Choroid plexus epithelial cell (primary cell): Measurements from ENCODE around the gene CTNNA2.
"Not testable (repeated sequence)": the region's sequence is repeated elsewhere in the genome, so short reads cannot be mapped to it uniquely, and the experiment has no call there.

ENCODE experiments used
- DNase-seq: peaks from one replicate; pipeline ENCODE4 v3.0.0-alpha.2; 2010; ENCODE audit warnings: low read depth
- H3K4me3 ChIP-seq: 2 replicates; pipeline ENCODE4 v1.5.1; 2011; ENCODE audit warnings: low read depth, mild to moderate bottlenecking, control low read depth, low read length, moderate library complexity
- TF ChIP-seq, protein P1 (sequence below): conservative IDR thresholded peaks from 2 replicates; pipeline ENCODE4 v1.5.1; 2011; ENCODE audit warnings: low read depth, mild to moderate bottlenecking, control low read depth, inconsistent platforms, low read length, moderate library complexity

Gene CTNNA2

DNA sequence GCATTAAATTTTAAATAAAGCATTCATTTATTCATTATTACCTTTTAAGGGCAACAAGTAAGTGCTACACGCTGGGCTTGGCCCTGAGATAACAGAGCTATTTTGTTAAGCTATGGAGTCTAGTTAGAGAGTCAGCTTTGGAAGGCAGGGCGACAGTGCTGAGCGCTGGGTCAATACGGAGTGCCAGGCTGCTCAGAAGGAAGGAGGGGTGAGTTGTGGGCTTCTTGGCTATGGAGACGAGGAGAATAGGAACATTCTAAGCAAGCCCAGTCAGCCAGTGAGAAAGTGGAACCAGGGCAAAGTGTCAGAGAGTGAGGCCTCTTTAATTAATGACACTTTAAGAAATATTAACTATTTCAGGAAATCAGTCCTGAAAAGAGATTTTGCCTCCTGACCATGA, 503.3 kb downstream of the CTNNA2 start:
- H3K4me3 ChIP-seq = no peak overlapping the region
- no peak for DNase-seq
- TF ChIP-seq, protein P1, sequence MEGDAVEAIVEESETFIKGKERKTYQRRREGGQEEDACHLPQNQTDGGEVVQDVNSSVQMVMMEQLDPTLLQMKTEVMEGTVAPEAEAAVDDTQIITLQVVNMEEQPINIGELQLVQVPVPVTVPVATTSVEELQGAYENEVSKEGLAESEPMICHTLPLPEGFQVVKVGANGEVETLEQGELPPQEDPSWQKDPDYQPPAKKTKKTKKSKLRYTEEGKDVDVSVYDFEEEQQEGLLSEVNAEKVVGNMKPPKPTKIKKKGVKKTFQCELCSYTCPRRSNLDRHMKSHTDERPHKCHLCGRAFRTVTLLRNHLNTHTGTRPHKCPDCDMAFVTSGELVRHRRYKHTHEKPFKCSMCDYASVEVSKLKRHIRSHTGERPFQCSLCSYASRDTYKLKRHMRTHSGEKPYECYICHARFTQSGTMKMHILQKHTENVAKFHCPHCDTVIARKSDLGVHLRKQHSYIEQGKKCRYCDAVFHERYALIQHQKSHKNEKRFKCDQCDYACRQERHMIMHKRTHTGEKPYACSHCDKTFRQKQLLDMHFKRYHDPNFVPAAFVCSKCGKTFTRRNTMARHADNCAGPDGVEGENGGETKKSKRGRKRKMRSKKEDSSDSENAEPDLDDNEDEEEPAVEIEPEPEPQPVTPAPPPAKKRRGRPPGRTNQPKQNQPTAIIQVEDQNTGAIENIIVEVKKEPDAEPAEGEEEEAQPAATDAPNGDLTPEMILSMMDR = no peak

DNA sequence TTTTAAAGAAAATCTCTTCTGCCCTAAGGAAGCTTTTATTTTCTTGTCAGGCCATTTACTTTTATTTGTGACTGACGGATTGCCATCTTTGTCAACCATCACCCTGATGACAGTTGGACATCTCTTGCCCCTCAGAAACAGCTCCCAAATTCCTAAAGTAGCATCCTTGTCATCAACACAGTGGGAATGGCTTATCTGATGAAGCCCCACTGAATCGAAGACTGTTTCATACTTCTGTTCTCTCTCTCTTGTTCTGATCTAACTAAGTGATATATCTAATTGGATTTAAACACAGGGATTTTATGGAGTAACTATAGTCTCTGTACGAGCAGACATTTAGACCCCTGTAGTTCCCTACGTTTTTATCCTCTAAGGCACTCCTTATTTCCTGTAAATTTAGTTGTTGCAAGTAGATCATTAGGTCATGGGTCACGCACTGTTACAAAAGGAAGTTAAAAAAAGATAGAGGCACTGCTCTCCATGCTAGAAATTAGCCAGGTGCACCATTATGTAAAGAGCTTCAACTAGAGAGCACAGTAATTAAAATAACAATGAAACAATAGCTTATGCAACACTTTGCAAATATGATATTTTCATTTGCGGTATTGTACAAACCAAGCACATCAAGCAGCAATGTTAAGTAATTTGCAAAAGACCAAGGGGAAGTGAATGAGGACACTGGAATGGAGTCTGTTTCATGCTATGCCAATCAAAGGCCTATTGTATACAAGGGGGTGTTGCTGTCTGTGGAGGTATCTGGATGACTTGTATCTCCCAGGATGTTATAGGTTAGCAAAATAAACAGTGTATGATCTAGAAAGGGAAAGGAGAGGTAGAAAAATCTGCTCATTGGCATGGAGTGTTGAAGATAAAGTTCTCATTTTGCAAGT, 507.0 kb downstream of the CTNNA2 start:
- TF ChIP-seq, protein P1 = no peak
- DNase-seq = no peak
- H3K4me3 ChIP-seq = no peak overlapping the region

DNA sequence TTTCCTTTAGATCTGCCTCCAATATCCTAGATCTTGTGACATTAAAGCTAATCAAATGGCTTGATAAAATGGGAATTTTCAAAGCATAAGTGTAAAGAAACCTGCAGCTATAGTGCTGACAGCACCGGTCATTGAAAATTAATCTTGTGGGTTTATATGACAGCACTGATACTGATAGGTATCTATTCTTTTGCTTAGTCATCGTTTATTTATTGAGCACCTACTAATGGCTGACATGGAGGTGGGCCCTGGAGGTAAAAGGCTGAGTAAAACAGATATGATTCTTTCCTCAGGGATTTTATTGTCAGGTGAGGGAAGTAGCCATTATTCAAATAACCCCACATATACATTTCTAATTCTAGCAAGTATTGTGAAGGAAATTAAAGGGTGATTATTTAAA, 509.2 kb downstream of the CTNNA2 start:
- TF ChIP-seq, protein P1 = no peak
- H3K4me3 ChIP-seq = no peak overlapping the region
- DNase-seq = no peak

DNA sequence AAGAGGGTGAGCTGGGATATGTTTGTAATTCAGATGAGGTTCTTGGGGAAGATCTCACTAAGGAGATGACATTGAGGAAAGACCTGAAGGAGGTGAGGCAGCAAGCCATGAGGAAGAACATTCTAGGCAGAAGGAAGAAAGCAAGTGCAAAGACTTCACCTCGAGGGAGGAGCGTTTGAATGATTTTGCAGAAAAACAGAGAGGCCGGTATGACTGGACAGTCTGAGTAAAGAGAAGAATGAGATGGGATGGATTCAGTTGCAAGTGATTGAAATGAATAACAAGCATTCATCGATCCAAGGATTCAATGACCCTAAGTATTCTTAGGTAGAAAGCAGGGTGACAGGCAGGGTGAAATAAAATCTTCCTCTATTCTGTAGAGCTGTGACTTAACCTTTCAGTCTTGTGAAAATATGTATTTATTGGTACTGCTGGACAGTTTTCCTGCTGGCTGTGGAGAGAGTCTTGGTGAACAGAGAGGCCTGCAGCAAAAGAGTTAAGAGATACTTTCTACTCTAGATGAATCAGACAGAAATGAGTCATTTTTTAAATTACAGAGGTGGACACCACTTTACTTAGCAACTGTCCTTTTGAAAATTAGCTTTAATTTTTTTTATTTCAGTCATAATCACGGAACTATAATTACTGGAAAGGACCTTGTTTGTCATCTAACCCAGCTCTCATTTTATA, 513.3 kb downstream of the CTNNA2 start:
- DNase-seq = no peak
- H3K4me3 ChIP-seq = no peak overlapping the region
- TF ChIP-seq, protein P1 = no peak

DNA sequence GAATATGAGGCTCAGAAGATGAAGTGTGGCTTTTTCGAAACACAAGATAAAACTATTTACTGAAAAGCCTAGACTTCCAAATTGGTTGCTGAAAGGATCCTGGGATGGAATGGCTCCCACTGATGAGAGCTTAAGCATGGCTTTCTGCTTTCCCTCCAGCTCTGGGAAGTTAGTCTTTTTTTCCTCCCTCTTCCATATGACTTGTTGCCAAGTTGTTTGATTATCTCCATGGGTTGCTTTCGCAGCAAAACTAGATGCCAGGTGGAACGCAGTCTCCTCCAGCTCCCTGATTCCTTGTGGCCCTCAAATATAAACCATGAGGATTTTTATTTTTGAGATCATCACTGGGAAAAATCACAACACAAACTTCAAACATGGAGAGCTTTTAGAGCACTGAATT, 515.2 kb downstream of the CTNNA2 start:
- no peak for DNase-seq
- H3K4me3 ChIP-seq = no peak overlapping the region
- TF ChIP-seq, protein P1 = no peak

DNA sequence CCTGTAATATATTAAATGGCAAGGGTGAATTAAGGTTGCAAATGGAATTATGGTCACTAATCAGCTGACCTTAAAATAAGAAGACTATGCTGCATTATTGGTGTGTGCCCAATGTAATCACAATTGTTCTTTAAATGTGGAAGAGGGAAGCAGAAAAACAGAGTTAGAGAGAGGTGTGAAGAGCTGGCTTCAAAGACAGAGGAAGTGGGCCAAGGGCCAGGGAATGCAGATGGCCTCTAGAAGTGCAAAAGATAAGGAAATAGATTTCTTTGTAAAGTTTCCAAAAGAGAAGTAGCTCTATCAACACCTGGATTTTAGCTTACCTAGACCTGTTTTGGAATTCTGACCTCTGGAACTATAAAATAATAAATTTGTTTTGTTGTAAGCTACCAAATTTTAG, 515.7 kb downstream of the CTNNA2 start:
- DNase-seq = no peak
- TF ChIP-seq, protein P1 = no peak
- H3K4me3 ChIP-seq = no peak overlapping the region

DNA sequence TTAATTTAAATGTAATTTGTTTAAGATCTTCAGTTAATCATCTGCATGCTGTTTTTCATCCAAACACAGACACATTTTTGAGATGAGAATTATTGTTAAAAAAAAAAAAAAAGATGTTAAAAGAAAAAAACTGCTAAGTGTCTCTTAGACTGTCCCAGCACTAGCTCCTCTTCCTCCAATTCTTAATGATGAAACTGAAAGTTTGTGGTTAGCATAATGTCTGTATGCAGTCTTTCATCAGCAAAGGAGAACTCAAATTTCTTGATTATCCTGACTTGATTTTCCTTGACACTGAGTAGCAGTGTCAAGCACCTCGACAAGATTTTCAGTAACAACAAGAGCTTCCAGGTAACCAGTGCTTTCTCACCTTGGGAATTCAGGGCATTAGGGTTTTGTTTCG, 517.3 kb downstream of the CTNNA2 start:
- TF ChIP-seq, protein P1 = no peak
- no peak for DNase-seq
- H3K4me3 ChIP-seq = no peak overlapping the region

DNA sequence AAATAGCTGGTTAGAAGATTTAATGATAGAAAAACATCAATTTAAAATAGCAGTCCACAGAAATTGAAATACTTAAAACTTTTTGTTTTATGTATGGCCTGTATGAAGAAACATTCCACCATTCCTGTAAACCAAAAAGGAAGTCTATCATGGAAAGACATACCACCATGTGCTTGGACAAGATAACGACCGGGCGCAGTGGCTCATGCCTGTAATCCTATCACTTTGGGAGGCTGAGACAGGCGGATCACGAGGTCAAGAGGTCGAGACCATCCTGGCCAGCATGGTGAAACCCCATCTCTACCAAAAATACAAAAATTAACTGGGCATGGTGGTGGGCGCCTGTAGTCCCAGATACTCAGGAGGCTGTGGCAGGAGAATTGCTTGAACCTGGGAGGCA, 519.8 kb downstream of the CTNNA2 start:
- not testable (repeated sequence) for H3K4me3 ChIP-seq, DNase-seq
